ENCODE measurements around the gene TGIF2LX.
"Not testable (repeated sequence)": the region's sequence is repeated elsewhere in the genome, so short reads cannot be mapped to it uniquely, and the experiment has no call there.

TGIF2LX gene

DNA sequence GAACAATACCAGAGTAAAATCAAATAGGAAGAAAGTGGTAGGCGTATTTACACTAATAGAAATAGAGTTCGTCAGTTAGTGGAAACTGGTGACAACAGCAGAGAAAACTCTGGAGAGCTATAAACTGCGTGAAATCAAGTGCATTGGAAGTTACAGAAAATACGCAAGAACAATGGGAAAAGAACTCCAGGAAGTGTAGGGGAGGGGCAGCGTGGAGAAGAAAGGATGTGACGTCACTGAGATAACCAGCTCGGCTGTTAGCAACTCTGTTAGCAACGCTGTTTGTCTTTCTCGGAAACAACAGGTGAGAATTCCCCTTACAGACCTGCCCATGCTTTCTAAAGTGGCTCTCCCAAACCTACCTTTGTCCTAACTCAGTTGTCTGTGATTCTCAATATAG lies at the start of gene TGIF2LX:
TGIF2LX (plus strand) TSS at position 244 of the 400 bp plus-strand sequence. CDS start 178 bp downstream, outside the sequence.
- not testable (repeated sequence) for DNase-seq

GRCh38 chrX:89922338-89922934 lies 728 bp downstream of the TGIF2LX start:
- not testable (repeated sequence) for DNase-seq

DNA sequence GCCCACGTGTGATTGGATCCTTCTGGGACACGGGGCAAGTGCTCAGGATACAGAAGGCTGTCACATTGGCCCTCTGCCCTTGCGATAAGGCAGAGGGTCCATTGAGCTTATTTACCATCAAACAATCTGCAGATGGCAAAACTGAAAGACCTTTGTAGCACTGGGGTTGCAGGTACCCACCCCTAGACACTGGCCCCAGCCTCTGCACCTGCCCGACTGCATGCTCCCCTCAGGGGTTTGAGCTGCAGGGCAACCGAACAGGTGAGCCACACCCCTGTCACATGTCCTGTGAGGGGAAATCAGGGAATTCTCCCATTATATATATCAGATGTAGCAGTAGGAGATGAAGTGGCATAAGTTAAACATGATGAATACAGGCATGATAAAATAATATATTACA lies 21.4 kb downstream of the TGIF2LX start:
- DNase-seq: not testable (repeated sequence)

DNA sequence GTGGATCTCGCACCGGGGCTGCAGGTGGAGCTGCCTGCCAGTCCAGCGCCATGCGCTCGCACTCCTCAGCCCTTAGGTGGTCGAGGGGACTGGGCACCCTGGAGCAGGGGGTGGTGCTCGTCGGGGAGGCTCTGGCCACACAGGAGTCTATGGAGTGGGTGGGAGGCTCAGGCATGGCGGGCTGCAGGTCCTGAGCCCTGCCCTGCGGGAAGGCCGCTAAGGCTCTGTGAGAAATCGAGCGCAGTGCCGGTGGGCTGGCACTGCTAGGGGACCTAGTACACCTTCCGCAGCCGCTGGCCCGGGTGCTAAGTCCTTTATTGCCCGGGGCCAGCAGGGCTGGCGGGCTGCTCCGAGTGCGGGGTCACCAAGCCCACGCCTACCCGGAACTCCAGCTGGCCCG lies 43.9 kb downstream of the TGIF2LX start:
- not testable (repeated sequence) for DNase-seq

Data from stimulated activated CD4-positive, alpha-beta T cell treated with anti-CD3 and anti-CD28 coated beads, Interleukin-2, amount 100 ng/mL, for 48 hours (primary cell).